ENCODE results near the gene SH3BP2. TPM values are rescaled to one million over a fixed set of nuclear protein-coding genes. Genes with fewer than 3 reads are reported as not detected.

The SH3BP2 gene
- total and polyA plus RNA-seq, 10 of the 15 experiments (the other 5 are each of a cell fraction or from before 2014, with no cell fraction given), result 1.1 to 61.8 (median 23.9) TPM

DNA sequence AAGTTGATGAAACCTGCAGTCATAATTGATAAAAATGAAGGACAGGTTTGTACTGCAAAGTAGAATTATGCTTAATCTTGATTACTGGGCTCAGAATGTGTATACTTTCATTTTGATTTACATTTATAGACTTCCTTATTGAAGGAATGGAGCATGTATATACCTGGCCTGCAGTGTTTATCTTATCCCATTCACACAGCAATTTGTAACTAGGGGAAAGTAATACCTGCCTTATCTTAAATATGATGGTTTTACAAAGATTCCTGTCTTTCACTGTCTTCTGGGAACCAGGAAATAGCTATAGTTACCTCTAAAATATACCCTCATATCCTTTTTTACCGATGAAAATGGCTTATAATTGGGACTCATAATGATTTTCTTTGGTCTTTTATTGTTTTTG, 80.4 kb downstream of the SH3BP2 start:
- no peaks in the 10 kb centered on the region for H3K4me1 ChIP-seq (ENCODE audit: control insufficient read depth, insufficient read depth, low read length)
- no TSS peak for BruUV-seq (replicated peaks)
- no peak for ATAC-seq
- no peak for FAIRE-seq
- RAD21 ChIA-PET (ENCODE audit: unreplicated experiment), result interaction anchor here (0.8 kb wide), 1 partner anchor 8 kb away, joined by 3 read pairs; no protein-coding TSS in a partner anchor
- peaks cover 22% of the 10 kb centered on the region for H3K79me2 ChIP-seq (ENCODE audit: control insufficient read depth, insufficient read depth, low read length)
- no peak overlapping the region for H3K4me2 ChIP-seq (ENCODE audit: control insufficient read depth, insufficient read depth)
- DNase-seq (ENCODE audit: low read depth, low spot score), result no peak
- SMC1A ChIA-PET (ENCODE audit: uncharacterized antibody, unreplicated experiment), result interaction anchor here (3.2 kb wide), 1 partner anchor 11 kb away, joined by 26 read pairs; no protein-coding TSS in a partner anchor
- H3K9me3 ChIP-seq (replicated peaks; ENCODE audit: control insufficient read depth, insufficient read depth, low read length), result no peaks in the 10 kb centered on the region
- H3K4me3 ChIP-seq, result no peak overlapping the region
- no peaks in the 10 kb centered on the region for H4K20me1 ChIP-seq (ENCODE audit: control insufficient read depth, insufficient read depth)
- H2AFZ ChIP-seq (ENCODE audit: control insufficient read depth, low read depth, low read length), result no peak overlapping the region
- CTCF ChIA-PET, result interaction anchor here (2.0 to 2.1 kb wide), 2 partner anchors 13 to 109 kb away, joined by 5 to 9 read pairs; no protein-coding TSS in a partner anchor
- H3K27ac ChIP-seq (ENCODE audit: control insufficient read depth, insufficient read depth), result no peak overlapping the region
- in situ Hi-C loops (cut with MboI) (no loop called here), intact Hi-C loops (cut with micrococcal nuclease; ENCODE audit: unreplicated experiment) (no loop called here)
- no peak overlapping the region for H3K9ac ChIP-seq (ENCODE audit: control insufficient read depth, insufficient read depth, low read length)
- H3K27me3 ChIP-seq (replicated peaks in 1 of 2; ENCODE audit: control insufficient read depth in 2 of 2, insufficient read depth in 2 of 2, low read length in 1 of 2), result no peaks in the 10 kb centered on the region
- peaks cover 2 to 5% of the 10 kb centered on the region in 2 experiments; a peak in 3 of 4 replicates for H3K36me3 ChIP-seq (ENCODE audit: control insufficient read depth in 2 of 2, insufficient read depth in 2 of 2, low read length in 1 of 2)
- WGBS (ENCODE audit: insufficient coverage, insufficient replicate concordance, low lambda C conversion rate, missing lambda C conversion rate), result 100% methylated on average over 1 of the region's 1 CpG
- POLR2A ChIA-PET, result interaction anchor here (0.6 to 1.5 kb wide), 4 partner anchors 9 to 63 kb away, joined by 3 to 4 read pairs (median 3); no protein-coding TSS in a partner anchor
- TF ChIP-seq HDAC6 (IDR thresholded peaks at IDR 0.05; ENCODE audit: unreplicated experiment) (no peak), SREBF2 (IDR thresholded peaks at IDR 0.05; ENCODE audit: low read length) (no peak), RELA (IDR thresholded peaks at IDR 0.05; ENCODE audit: borderline replicate concordance, partially characterized antibody) (no peak), RBBP5 (conservative IDR thresholded peaks at IDR 0.05) (no peak), NFYB (IDR thresholded peaks at IDR 0.05; ENCODE audit: insufficient read depth, low read depth, low read length) (no peak), KLF5 (IDR thresholded peaks at IDR 0.05; ENCODE audit: partially characterized antibody) (no peak), ZBTB11 (CRISPR knock-in tag; IDR thresholded peaks at IDR 0.05) (no peak), E4F1 (IDR thresholded peaks at IDR 0.05; ENCODE audit: borderline replicate concordance, partially characterized antibody) (no peak), CREB1 (IDR thresholded peaks at IDR 0.05; ENCODE audit: low read depth) (no peak), BHLHE40 (IDR thresholded peaks at IDR 0.05; ENCODE audit: borderline replicate concordance in 1 of 2, low read depth in 2 of 2, low read length in 1 of 2) (no peak), RCOR1 (conservative IDR thresholded peaks at IDR 0.05; ENCODE audit: low read depth, low read length) (no peak), YY1 (IDR thresholded peaks at IDR 0.05; ENCODE audit: low read depth, low read length) (no peak), USF2 (IDR thresholded peaks at IDR 0.05; ENCODE audit: borderline replicate concordance, low read depth, low read length) (no peak)
- TF ChIP-seq, protein P1, sequence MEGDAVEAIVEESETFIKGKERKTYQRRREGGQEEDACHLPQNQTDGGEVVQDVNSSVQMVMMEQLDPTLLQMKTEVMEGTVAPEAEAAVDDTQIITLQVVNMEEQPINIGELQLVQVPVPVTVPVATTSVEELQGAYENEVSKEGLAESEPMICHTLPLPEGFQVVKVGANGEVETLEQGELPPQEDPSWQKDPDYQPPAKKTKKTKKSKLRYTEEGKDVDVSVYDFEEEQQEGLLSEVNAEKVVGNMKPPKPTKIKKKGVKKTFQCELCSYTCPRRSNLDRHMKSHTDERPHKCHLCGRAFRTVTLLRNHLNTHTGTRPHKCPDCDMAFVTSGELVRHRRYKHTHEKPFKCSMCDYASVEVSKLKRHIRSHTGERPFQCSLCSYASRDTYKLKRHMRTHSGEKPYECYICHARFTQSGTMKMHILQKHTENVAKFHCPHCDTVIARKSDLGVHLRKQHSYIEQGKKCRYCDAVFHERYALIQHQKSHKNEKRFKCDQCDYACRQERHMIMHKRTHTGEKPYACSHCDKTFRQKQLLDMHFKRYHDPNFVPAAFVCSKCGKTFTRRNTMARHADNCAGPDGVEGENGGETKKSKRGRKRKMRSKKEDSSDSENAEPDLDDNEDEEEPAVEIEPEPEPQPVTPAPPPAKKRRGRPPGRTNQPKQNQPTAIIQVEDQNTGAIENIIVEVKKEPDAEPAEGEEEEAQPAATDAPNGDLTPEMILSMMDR (IDR thresholded peaks at IDR 0.05 in 2 of 3, conservative IDR thresholded peaks at IDR 0.05 in 1 of 3; ENCODE audit: control insufficient read depth in 2 of 3, extremely low read depth in 1 of 3, insufficient read depth in 1 of 3, low read depth in 3 of 3, low read length in 3 of 3), result no peak
